SU-DHL-6 (cell line): Measurements from ENCODE around the gene PDZD7.

ENCODE experiments used
- CTCF ChIP-seq: fragments of 200-600 bp; sonication (generic); IDR thresholded peaks from one replicate; pipeline ENCODE4 v1.5.1; 2017; ENCODE audit warnings: antibody characterized with exemption, mild to moderate bottlenecking, low read length, moderate library complexity; ENCODE audit not compliant: insufficient read depth, poor library complexity, severe bottlenecking
- EZH2phosphoT487 ChIP-seq: fragments of 200-600 bp; sonication (generic), shearing (Covaris generic); conservative IDR thresholded peaks from 2 replicates; pipeline ENCODE4 v1.6.1; 2018; ENCODE audit warnings: mild to moderate bottlenecking, antibody characterized with exemption, low read length, moderate library complexity, mixed read lengths

- TF ChIP-seq CTCF = no peak
- TF ChIP-seq EZH2phosphoT487 = no peak
Measured at GRCh38 chr10:101040851-101041250, 9.9 kb upstream of the PDZD7 start.
